B cell (primary cell): Measurements from ENCODE around the gene MEAK7. TPM values are rescaled to one million over a fixed set of nuclear protein-coding genes. Genes with fewer than 3 reads are reported as not detected.

ENCODE experiments used
- ATAC-seq: fragments of 200-7000 bp; cut with Tn5 transposase; one replicate; pipeline ENCODE4 v1.10.0; 2021; ENCODE audit warnings: low read depth, mild to moderate bottlenecking, moderate number of reproducible peaks, moderate library complexity
- CTCF ChIA-PET: fragments of 350-600 bp; sonication (Branson Sonifier 250); formaldehyde crosslinking; loops from one replicate; lab custom pipeline; 2021; ENCODE audit warnings: antibody characterized with exemption, inconsistent platforms; lab: Charles Lee
- POLR2A ChIA-PET: fragments of 350-600 bp; sonication (Branson Sonifier 250); formaldehyde crosslinking; loops from one replicate; lab custom pipeline; 2021; ENCODE audit warnings: antibody characterized with exemption; lab: Charles Lee
- DNase-seq: peaks from one replicate; pipeline ENCODE4 v3.0.0; 2013
- H2AFZ ChIP-seq: 2 replicates; pipeline ENCODE4 v1.6.1; 2012; ENCODE audit warnings: mild to moderate bottlenecking, low read depth, low read length; ENCODE audit not compliant: insufficient read depth, poor library complexity, severe bottlenecking
- H3K27ac ChIP-seq, 2 donors: 1 replicate in 1 of 2; 2 replicates in 1 of 2; pipeline ENCODE4 v1.5.1; 2012 to 2013; ENCODE audit warnings: low read length in 2 of 2, mild to moderate bottlenecking in 2 of 2, moderate library complexity in 1 of 2
- H3K27me3 ChIP-seq, 4 experiments: fragments of 200-600 bp in 1 of 4; sonication (generic) in 1 of 4; replicated peaks in 1 of 4; 1 replicate in 2 of 4; 2 replicates in 2 of 4; pipeline versions ENCODE4 v1.6.1 to v1.7.0; 2013 to 2016; ENCODE audit warnings: low read length in 3 of 4, mild to moderate bottlenecking in 2 of 4, mixed read lengths in 1 of 4, moderate library complexity in 1 of 4; ENCODE audit not compliant: insufficient read depth in 4 of 4, control insufficient read depth in 3 of 4; ENCODE audit errors: control extremely low read depth in 1 of 4
- H3K36me3 ChIP-seq, 2 experiments: replicated peaks in 1 of 2; 1 replicate in 1 of 2; 2 replicates in 1 of 2; pipeline versions ENCODE4 v1.6.1 to v1.7.1; 2013; ENCODE audit warnings: low read length in 1 of 2; ENCODE audit not compliant: insufficient read depth in 2 of 2, control insufficient read depth in 1 of 2; ENCODE audit errors: control extremely low read depth in 1 of 2, extremely low read depth in 1 of 2
- H3K4me1 ChIP-seq, 2 donors: fragments of 200-600 bp in 1 of 2; sonication (generic) in 1 of 2; 1 replicate in 1 of 2; 2 replicates in 1 of 2; pipeline versions ENCODE4 v1.5.1 to v1.6.1; 2013 to 2017; ENCODE audit warnings: low read length in 2 of 2; ENCODE audit not compliant: control insufficient read depth in 2 of 2, insufficient read depth in 2 of 2
- H3K4me2 ChIP-seq: replicated peaks from 2 replicates; pipeline ENCODE3; 2012; ENCODE audit warnings: mild to moderate bottlenecking, low read depth, low read length; ENCODE audit not compliant: poor library complexity, severe bottlenecking
- H3K4me3 ChIP-seq, 5 experiments: fragments of 200-600 bp in 1 of 5; sonication (generic) in 1 of 5; 1 replicate in 3 of 5; 2 replicates in 2 of 5; pipeline versions ENCODE4 v1.5.1 to v1.7.0; 2011 to 2016; ENCODE audit warnings: low read length in 4 of 5, mild to moderate bottlenecking in 4 of 5, low read depth in 2 of 5, control low read depth in 1 of 5, moderate library complexity in 1 of 5; ENCODE audit not compliant: insufficient read depth in 1 of 5; ENCODE audit errors: control extremely low read depth in 1 of 5, extremely low read depth in 1 of 5
- H3K79me2 ChIP-seq: fragments of 200-600 bp; sonication (generic); one replicate; pipeline ENCODE4 v1.6.0; 2016; ENCODE audit warnings: low read length; ENCODE audit not compliant: control insufficient read depth, insufficient read depth
- H3K9ac ChIP-seq: fragments of 200-600 bp; sonication (generic); 2 replicates; pipeline ENCODE4 v1.6.1; 2017; ENCODE audit warnings: mild to moderate bottlenecking, low read length, moderate library complexity
- H3K9me3 ChIP-seq, 3 donors: one replicate each; pipeline versions ENCODE4 v1.6.1 to v1.7.1; 2013; ENCODE audit warnings: low read length in 2 of 3; ENCODE audit not compliant: control insufficient read depth in 2 of 3, insufficient read depth in 1 of 3; ENCODE audit errors: control extremely low read depth in 1 of 3
- H4K20me1 ChIP-seq: 2 replicates; pipeline ENCODE4 v1.6.0; 2012; ENCODE audit warnings: mild to moderate bottlenecking, low read length; ENCODE audit not compliant: insufficient read depth, control insufficient read depth, poor library complexity, severe bottlenecking
- H3K27ac Mint-ChIP-seq: one replicate; pipeline ENCODE4 v1.8.0; 2021; ENCODE audit warnings: mixed read lengths
- H3K27me3 Mint-ChIP-seq: one replicate; pipeline ENCODE4 v1.8.0; 2021; ENCODE audit warnings: mixed read lengths
- H3K4me1 Mint-ChIP-seq: one replicate; pipeline ENCODE4 v1.8.0; 2021; ENCODE audit warnings: mixed read lengths
- H3K4me3 Mint-ChIP-seq: one replicate; pipeline ENCODE4 v1.8.0; 2021; ENCODE audit warnings: mixed read lengths
- H3K9me3 Mint-ChIP-seq: one replicate; pipeline ENCODE4 v1.8.0; 2022; ENCODE audit warnings: mixed read lengths; ENCODE audit not compliant: insufficient read depth
- EZH2 ChIP-seq: IDR thresholded peaks from 2 replicates; pipeline ENCODE4 v1.6.1; 2012; ENCODE audit warnings: borderline replicate concordance, low read depth, mild to moderate bottlenecking, moderate library complexity, low read length; ENCODE audit not compliant: insufficient read depth, poor library complexity, severe bottlenecking
- WGBS: methylation state at CpG from one replicate; pipeline ENCODE4 v1.1.5; 2013; ENCODE audit warnings: missing lambda C conversion rate; ENCODE audit not compliant: insufficient coverage; 5-methylcytosine and 5-hydroxymethylcytosine counted together
- intact Hi-C: fragments of 100-400 bp; cut with micrococcal nuclease; formaldehyde crosslinking; loops from one replicate; pipeline ENCODE4 v1.10.0; 2022
- polyA plus RNA-seq: library from polyadenylated mRNA; depleted of rRNA; stranded (reverse); fragments of >200 nt; gene quantifications from 2 replicates; pipeline ENCODE4 v1.2.3, GENCODE V29; 2012
- total RNA-seq, 2 donors: library from RNA; stranded (reverse); fragments of 120-200 nt in 1 of 2; gene quantifications; 1 replicate in 1 of 2; 2 replicates in 1 of 2; pipeline versions ENCODE4 v1.2.3 to v1.2.4, GENCODE V29; 2013 to 2022
- TF ChIP-seq, protein P1 (sequence below): fragments of 200-600 bp; IDR thresholded peaks from one replicate; pipeline ENCODE4 v1.8.0; 2022; ENCODE audit warnings: antibody characterized with exemption, mild to moderate bottlenecking

MEAK7 gene
- total and polyA plus RNA-seq, 2 donors (not counting 1 experiment from before 2014, with no cell fraction given): 3.9 to 19.3 TPM

DNA sequence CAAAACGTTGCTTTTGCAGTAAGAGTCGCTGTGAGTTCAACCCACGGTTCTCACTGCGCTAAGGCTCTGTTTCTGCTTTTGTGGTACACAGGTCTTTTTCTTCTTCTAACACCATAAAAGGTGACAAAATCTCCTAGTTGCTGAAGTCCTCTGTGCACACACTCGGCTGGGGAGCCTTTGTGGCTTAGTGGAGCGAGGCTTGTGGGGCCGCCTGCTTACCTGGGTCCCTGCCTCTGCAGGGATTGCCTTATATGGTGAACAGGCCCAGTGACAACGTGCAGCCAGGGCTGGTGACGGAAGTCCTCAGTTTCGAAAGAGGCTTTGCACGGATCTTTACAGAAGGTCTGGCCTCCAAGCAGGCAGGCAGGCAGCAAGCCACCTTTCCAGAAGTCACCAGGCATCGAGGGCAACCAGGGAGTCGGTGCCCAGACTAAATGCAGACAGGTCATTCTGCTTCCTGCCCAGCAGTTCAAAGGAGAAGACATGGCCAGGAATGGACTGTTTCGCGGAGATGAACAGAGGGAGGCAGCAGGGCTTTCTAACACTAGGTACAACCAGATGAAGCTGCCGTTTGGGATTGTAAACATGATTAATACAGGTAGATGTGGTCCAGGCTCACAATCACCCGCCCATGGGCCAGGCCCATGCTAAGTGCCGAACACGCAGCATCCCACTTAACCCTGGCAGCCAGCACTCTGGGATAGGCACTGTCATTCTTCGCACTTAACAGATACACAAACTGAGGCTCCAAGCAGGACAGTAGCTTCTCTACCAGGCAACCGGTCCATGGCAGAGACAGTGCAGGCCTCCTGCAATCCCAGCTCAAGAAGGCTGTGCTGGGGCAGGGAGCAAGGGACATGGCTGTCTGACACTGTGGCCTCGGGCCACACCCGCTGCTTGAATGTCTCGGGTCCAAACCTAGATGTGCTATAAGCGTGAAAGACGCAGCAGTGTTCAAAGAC is 10.7 kb upstream of the MEAK7 start:
- ATAC-seq (peak; percentile 96), DNase-seq (peak; percentile 84)
- Histone ChIP-seq H3K4me1 (peaks cover 28 to 38% of the 10 kb centered on the region in 2 donors), H3K9ac (no peak overlapping the region), H3K4me3 (peak overlapping the region in 1 of 5 experiments; percentile 22), H4K20me1 (no peaks in the 10 kb centered on the region), H3K9me3 (peaks cover 0 to 3% (median 0%) of the 10 kb centered on the region in 3 donors), H2AFZ (peak overlapping the region; percentile 56), H3K79me2 (peaks cover 9% of the 10 kb centered on the region), H3K27me3 (peaks cover 0 to 3% (median 0%) of the 10 kb centered on the region in 4 experiments), H3K36me3 (no peaks in the 10 kb centered on the region), H3K27ac (peak overlapping the region; percentile 43 to 62), H3K4me2 (peak overlapping the region; percentile 57)
- POLR2A ChIA-PET: interaction anchor here (0.6 to 1.2 kb wide), 4 partner anchors 30 to 278 kb away, joined by 3 to 4 read pairs (median 3); no protein-coding TSS in a partner anchor
- no peaks in the 10 kb centered on the region for H3K9me3 Mint-ChIP-seq
- H3K4me3 Mint-ChIP-seq: peak overlapping the region; percentile 63
- H3K4me1 Mint-ChIP-seq: peaks cover 31% of the 10 kb centered on the region
- H3K27ac Mint-ChIP-seq: peak overlapping the region; percentile 95
- intact Hi-C loops: loop anchor here (2.0 kb wide), 1 partner anchor 38 kb away; no protein-coding TSS in a partner anchor
- 52% methylated on average over 19 of the region's 26 CpGs for WGBS
- no peaks in the 10 kb centered on the region for H3K27me3 Mint-ChIP-seq
- CTCF ChIA-PET: interaction anchor here (0.5 to 12.9 kb wide), 6 partner anchors 10 to 225 kb away, joined by 4 to 518 read pairs (median 26); partner anchors contain the start of genes COTL1 and MEAK7
- TF ChIP-seq, protein P1, sequence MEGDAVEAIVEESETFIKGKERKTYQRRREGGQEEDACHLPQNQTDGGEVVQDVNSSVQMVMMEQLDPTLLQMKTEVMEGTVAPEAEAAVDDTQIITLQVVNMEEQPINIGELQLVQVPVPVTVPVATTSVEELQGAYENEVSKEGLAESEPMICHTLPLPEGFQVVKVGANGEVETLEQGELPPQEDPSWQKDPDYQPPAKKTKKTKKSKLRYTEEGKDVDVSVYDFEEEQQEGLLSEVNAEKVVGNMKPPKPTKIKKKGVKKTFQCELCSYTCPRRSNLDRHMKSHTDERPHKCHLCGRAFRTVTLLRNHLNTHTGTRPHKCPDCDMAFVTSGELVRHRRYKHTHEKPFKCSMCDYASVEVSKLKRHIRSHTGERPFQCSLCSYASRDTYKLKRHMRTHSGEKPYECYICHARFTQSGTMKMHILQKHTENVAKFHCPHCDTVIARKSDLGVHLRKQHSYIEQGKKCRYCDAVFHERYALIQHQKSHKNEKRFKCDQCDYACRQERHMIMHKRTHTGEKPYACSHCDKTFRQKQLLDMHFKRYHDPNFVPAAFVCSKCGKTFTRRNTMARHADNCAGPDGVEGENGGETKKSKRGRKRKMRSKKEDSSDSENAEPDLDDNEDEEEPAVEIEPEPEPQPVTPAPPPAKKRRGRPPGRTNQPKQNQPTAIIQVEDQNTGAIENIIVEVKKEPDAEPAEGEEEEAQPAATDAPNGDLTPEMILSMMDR: no peak
- no peak for TF ChIP-seq EZH2
